HEK293 (cell line): ENCODE results near the gene EVL.

Experiments
- BCL11A ChIP-seq: fragments of 450-650 bp; formaldehyde crosslinking; IDR thresholded peaks from 2 replicates; pipeline ENCODE4 v1.5.1; 2016; ENCODE audit warnings: low read depth, missing biosample characterization, missing genetic modification characterization
- FEZF1 ChIP-seq: fragments of 450-650 bp; formaldehyde crosslinking; IDR thresholded peaks from 2 replicates; pipeline ENCODE4 v1.5.1; 2016; ENCODE audit warnings: missing biosample characterization, missing genetic modification characterization
- GFI1B ChIP-seq: fragments of 450-650 bp; formaldehyde crosslinking; IDR thresholded peaks from 2 replicates; pipeline ENCODE4 v1.5.1; 2016; ENCODE audit warnings: missing biosample characterization, missing genetic modification characterization
- IKZF3 ChIP-seq: fragments of 450-650 bp; IDR thresholded peaks from 2 replicates; pipeline ENCODE4 v1.5.0; 2018; ENCODE audit warnings: missing biosample characterization, mild to moderate bottlenecking, missing genetic modification characterization, moderate library complexity
- KLF17 ChIP-seq: fragments of 450-650 bp; formaldehyde crosslinking; IDR thresholded peaks from 2 replicates; pipeline ENCODE4 v1.5.1; 2016; ENCODE audit warnings: missing biosample characterization, missing genetic modification characterization
- PRDM1 ChIP-seq: fragments of 450-650 bp; formaldehyde crosslinking; IDR thresholded peaks from 2 replicates; pipeline ENCODE4; 2016; ENCODE audit warnings: missing biosample characterization, missing genetic modification characterization
- WT1 ChIP-seq: fragments of 450-650 bp; formaldehyde crosslinking; IDR thresholded peaks from 2 replicates; pipeline ENCODE4 v1.5.1; 2016; ENCODE audit warnings: missing biosample characterization, missing genetic modification characterization
- ZBTB21 ChIP-seq: fragments of 450-650 bp; formaldehyde crosslinking; IDR thresholded peaks from 2 replicates; pipeline ENCODE4 v1.5.1; 2017; ENCODE audit warnings: missing biosample characterization, missing genetic modification characterization
- ZBTB8A ChIP-seq: fragments of 450-650 bp; formaldehyde crosslinking; IDR thresholded peaks from 2 replicates; pipeline ENCODE4 v1.5.1; 2016; ENCODE audit warnings: missing biosample characterization, missing genetic modification characterization
- ZFHX2 ChIP-seq: fragments of 450-650 bp; formaldehyde crosslinking; conservative IDR thresholded peaks from 2 replicates; pipeline ENCODE4 v1.5.1; 2016; ENCODE audit warnings: missing biosample characterization, missing genetic modification characterization
- ZFP41 ChIP-seq: fragments of 450-650 bp; formaldehyde crosslinking; IDR thresholded peaks from 2 replicates; pipeline ENCODE4 v1.5.1; 2016; ENCODE audit warnings: missing biosample characterization, missing genetic modification characterization, borderline replicate concordance
- ZFP69B ChIP-seq: fragments of 450-650 bp; formaldehyde crosslinking; IDR thresholded peaks from 2 replicates; pipeline ENCODE4 v1.5.1; 2016; ENCODE audit warnings: missing biosample characterization, missing genetic modification characterization
- ZIC2 ChIP-seq: fragments of 450-650 bp; formaldehyde crosslinking; IDR thresholded peaks from 2 replicates; pipeline ENCODE4 v1.5.1; 2016; ENCODE audit warnings: missing biosample characterization, missing genetic modification characterization
- ZNF112 ChIP-seq: fragments of 450-650 bp; formaldehyde crosslinking; IDR thresholded peaks from 2 replicates; pipeline ENCODE4 v1.5.0; 2017; ENCODE audit warnings: missing biosample characterization, missing genetic modification characterization
- ZNF175 ChIP-seq: fragments of 450-650 bp; formaldehyde crosslinking; IDR thresholded peaks from 2 replicates; pipeline ENCODE4 v1.5.1; 2016; ENCODE audit warnings: missing biosample characterization, missing genetic modification characterization
- ZNF184 ChIP-seq: fragments of 450-650 bp; IDR thresholded peaks from 2 replicates; pipeline ENCODE4 v1.5.1; 2018; ENCODE audit warnings: missing biosample characterization, mild to moderate bottlenecking, missing genetic modification characterization
- ZNF239 ChIP-seq: fragments of 450-650 bp; formaldehyde crosslinking; IDR thresholded peaks from 2 replicates; pipeline ENCODE4 v1.5.1; 2016; ENCODE audit warnings: missing biosample characterization, missing genetic modification characterization
- ZNF248 ChIP-seq: fragments of 450-650 bp; formaldehyde crosslinking; IDR thresholded peaks from 2 replicates; pipeline ENCODE4 v1.5.1; 2017; ENCODE audit warnings: missing biosample characterization, missing genetic modification characterization
- ZNF292 ChIP-seq: fragments of 450-650 bp; formaldehyde crosslinking; IDR thresholded peaks from 2 replicates; pipeline ENCODE4 v1.5.1; 2016; ENCODE audit warnings: low read depth, missing biosample characterization, missing genetic modification characterization, borderline replicate concordance
- ZNF302 ChIP-seq: fragments of 450-650 bp; formaldehyde crosslinking; IDR thresholded peaks from 2 replicates; pipeline ENCODE4 v1.5.1; 2016; ENCODE audit warnings: missing biosample characterization, missing genetic modification characterization, low read depth
- ZNF449 ChIP-seq: fragments of 450-650 bp; formaldehyde crosslinking; IDR thresholded peaks from 2 replicates; pipeline ENCODE4 v1.5.1; 2017; ENCODE audit warnings: missing biosample characterization, mild to moderate bottlenecking, missing genetic modification characterization, moderate library complexity
- ZNF473 ChIP-seq: fragments of 450-650 bp; formaldehyde crosslinking; IDR thresholded peaks from 2 replicates; pipeline ENCODE4 v1.5.1; 2017; ENCODE audit warnings: missing biosample characterization, missing genetic modification characterization
- ZNF488 ChIP-seq: fragments of 450-650 bp; formaldehyde crosslinking; IDR thresholded peaks from 2 replicates; pipeline ENCODE4 v1.5.1; 2016; ENCODE audit warnings: missing biosample characterization, missing genetic modification characterization
- ZNF501 ChIP-seq: fragments of 450-650 bp; formaldehyde crosslinking; IDR thresholded peaks from 2 replicates; pipeline ENCODE4 v1.5.1; 2016; ENCODE audit warnings: missing biosample characterization, missing genetic modification characterization
- ZNF560 ChIP-seq: fragments of 450-650 bp; formaldehyde crosslinking; IDR thresholded peaks from 2 replicates; pipeline ENCODE4 v1.5.1; 2017; ENCODE audit warnings: missing biosample characterization, missing genetic modification characterization, borderline replicate concordance
- ZNF561 ChIP-seq: fragments of 450-650 bp; IDR thresholded peaks from 2 replicates; pipeline ENCODE4 v1.5.1; 2018; ENCODE audit warnings: missing biosample characterization, missing genetic modification characterization, borderline replicate concordance
- ZNF654 ChIP-seq: fragments of 450-650 bp; formaldehyde crosslinking; IDR thresholded peaks from 2 replicates; pipeline ENCODE4 v1.5.1; 2016; ENCODE audit warnings: low read depth, missing biosample characterization, missing genetic modification characterization
- ZNF664 ChIP-seq: fragments of 450-650 bp; formaldehyde crosslinking; IDR thresholded peaks from 2 replicates; pipeline ENCODE4 v1.5.1; 2016; ENCODE audit warnings: missing biosample characterization, missing genetic modification characterization
- ZNF76 ChIP-seq: fragments of 450-650 bp; formaldehyde crosslinking; IDR thresholded peaks from 2 replicates; pipeline ENCODE4; 2016; ENCODE audit warnings: low read depth, missing biosample characterization, missing genetic modification characterization, borderline replicate concordance
- TF ChIP-seq, protein P1 (sequence below): fragments of 450-650 bp; formaldehyde crosslinking; IDR thresholded peaks from 2 replicates; pipeline ENCODE4 v1.5.1; 2017; ENCODE audit warnings: missing biosample characterization, missing genetic modification characterization
- TF ChIP-seq, protein P2 (sequence below): fragments of 450-650 bp; formaldehyde crosslinking; IDR thresholded peaks from 2 replicates; pipeline ENCODE4 v1.5.1; 2016; ENCODE audit warnings: missing biosample characterization, missing genetic modification characterization
- TF ChIP-seq, protein P3 (sequence below): fragments of 450-650 bp; formaldehyde crosslinking; IDR thresholded peaks from 2 replicates; pipeline ENCODE4 v1.5.1; 2016; ENCODE audit warnings: missing biosample characterization, missing genetic modification characterization, low read depth

EVL gene

GRCh38 chr14:100022772-100023451 is 42.3 kb upstream of the EVL start (continued):
- TF ChIP-seq ZNF112 (no peak), ZIC2 (tag by site-specific recombination) (peak; percentile 58), ZNF292 (tag by site-specific recombination) (no peak), ZNF76 (peak; percentile 42; the same call in 1 of the 2 replicates), ZNF488 (no peak), ZNF184 (tag by site-specific recombination) (peak; percentile 45; the same call in 1 of the 2 replicates), ZFP41 (tag by site-specific recombination) (no peak), ZNF449 (tag by site-specific recombination) (peak; percentile 79), IKZF3 (tag by site-specific recombination) (peak; percentile 93), ZNF560 (tag by site-specific recombination) (no peak), FEZF1 (tag by site-specific recombination) (peak; percentile 86), ZNF239 (tag by site-specific recombination) (no peak), KLF17 (tag by site-specific recombination) (peak; percentile 93), ZNF561 (peak; percentile 68; the same call in 1 of the 2 replicates), PRDM1 (peak; percentile 55; the same call in 1 of the 2 replicates), ZNF175 (tag by site-specific recombination) (no peak), ZNF654 (peak; percentile 3; the same call in 1 of the 2 replicates), ZFP69B (peak; percentile 98), ZFHX2 (tag by site-specific recombination) (peak; percentile 90), ZBTB8A (tag by site-specific recombination) (peak; percentile 47), ZNF248 (tag by site-specific recombination) (no peak), GFI1B (tag by site-specific recombination) (peak; percentile 68), ZNF473 (tag by site-specific recombination) (no peak), ZNF501 (tag by site-specific recombination) (peak; percentile 60; the same call in 1 of the 2 replicates), BCL11A (tag by site-specific recombination) (peak; percentile 87), ZNF664 (no peak), ZBTB21 (peak; percentile 78), WT1 (peak; percentile 76), ZNF302 (tag by site-specific recombination) (no peak)
- TF ChIP-seq, protein P1, sequence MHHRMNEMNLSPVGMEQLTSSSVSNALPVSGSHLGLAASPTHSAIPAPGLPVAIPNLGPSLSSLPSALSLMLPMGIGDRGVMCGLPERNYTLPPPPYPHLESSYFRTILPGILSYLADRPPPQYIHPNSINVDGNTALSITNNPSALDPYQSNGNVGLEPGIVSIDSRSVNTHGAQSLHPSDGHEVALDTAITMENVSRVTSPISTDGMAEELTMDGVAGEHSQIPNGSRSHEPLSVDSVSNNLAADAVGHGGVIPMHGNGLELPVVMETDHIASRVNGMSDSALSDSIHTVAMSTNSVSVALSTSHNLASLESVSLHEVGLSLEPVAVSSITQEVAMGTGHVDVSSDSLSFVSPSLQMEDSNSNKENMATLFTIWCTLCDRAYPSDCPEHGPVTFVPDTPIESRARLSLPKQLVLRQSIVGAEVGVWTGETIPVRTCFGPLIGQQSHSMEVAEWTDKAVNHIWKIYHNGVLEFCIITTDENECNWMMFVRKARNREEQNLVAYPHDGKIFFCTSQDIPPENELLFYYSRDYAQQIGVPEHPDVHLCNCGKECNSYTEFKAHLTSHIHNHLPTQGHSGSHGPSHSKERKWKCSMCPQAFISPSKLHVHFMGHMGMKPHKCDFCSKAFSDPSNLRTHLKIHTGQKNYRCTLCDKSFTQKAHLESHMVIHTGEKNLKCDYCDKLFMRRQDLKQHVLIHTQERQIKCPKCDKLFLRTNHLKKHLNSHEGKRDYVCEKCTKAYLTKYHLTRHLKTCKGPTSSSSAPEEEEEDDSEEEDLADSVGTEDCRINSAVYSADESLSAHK (tag by site-specific recombination): peak; percentile 87
- TF ChIP-seq, protein P2, sequence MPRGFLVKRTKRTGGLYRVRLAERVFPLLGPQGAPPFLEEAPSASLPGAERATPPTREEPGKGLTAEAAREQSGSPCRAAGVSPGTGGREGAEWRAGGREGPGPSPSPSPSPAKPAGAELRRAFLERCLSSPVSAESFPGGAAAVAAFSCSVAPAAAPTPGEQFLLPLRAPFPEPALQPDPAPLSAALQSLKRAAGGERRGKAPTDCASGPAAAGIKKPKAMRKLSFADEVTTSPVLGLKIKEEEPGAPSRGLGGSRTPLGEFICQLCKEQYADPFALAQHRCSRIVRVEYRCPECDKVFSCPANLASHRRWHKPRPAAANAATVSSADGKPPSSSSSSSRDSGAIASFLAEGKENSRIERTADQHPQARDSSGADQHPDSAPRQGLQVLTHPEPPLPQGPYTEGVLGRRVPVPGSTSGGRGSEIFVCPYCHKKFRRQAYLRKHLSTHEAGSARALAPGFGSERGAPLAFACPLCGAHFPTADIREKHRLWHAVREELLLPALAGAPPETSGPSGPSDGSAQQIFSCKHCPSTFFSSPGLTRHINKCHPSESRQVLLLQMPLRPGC (tag by site-specific recombination): peak; percentile 93
- TF ChIP-seq, protein P3, sequence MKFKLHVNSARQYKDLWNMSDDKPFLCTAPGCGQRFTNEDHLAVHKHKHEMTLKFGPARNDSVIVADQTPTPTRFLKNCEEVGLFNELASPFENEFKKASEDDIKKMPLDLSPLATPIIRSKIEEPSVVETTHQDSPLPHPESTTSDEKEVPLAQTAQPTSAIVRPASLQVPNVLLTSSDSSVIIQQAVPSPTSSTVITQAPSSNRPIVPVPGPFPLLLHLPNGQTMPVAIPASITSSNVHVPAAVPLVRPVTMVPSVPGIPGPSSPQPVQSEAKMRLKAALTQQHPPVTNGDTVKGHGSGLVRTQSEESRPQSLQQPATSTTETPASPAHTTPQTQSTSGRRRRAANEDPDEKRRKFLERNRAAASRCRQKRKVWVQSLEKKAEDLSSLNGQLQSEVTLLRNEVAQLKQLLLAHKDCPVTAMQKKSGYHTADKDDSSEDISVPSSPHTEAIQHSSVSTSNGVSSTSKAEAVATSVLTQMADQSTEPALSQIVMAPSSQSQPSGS: peak; percentile 87
